ENCODE data around the gene BACE1-AS. TPM values are rescaled to one million over a fixed set of nuclear protein-coding genes. Genes with fewer than 3 reads are reported as not detected.

The BACE1-AS gene
- 8.4 and 8.8 TPM in 2 replicates for total RNA-seq (2022)
- percentile 70 among the genes with signal in this experiment for Bru-seq, nascent RNA
- BruChase-seq, experiment 1, labeled RNA remaining after a 6-hour chase = percentile 94 among the genes with signal in this experiment
- BruChase-seq, experiment 2, labeled RNA remaining after a 2-hour chase = percentile 89 among the genes with signal in this experiment
- long read RNA-seq = 0 reads

GRCh38 chr11:117290809-117291396, at the start of gene BACE1-AS:
Gene BACE1-AS (plus strand): TSS chr11:117291346.
- no peak for TF ChIP-seq CTCF (IDR thresholded peaks at IDR 0.05; ENCODE audit: unreplicated experiment)
- Mint-ChIP-seq H3K4me1 (ENCODE audit: low read depth, unreplicated experiment) (no peaks in the 10 kb centered on the region), H3K27me3 (ENCODE audit: unreplicated experiment) (no peaks in the 10 kb centered on the region), H3K9me3 (ENCODE audit: low read depth, unreplicated experiment) (no peaks in the 10 kb centered on the region), H3K4me3 (ENCODE audit: low read depth, unreplicated experiment) (no peak within 1 kb of the TSS), H3K27ac (ENCODE audit: unreplicated experiment) (no peak within 1 kb of the TSS), H3K36me3 (ENCODE audit: insufficient read depth, unreplicated experiment) (peaks cover 5% of the 10 kb centered on the region)
- intact Hi-C loops (cut with micrococcal nuclease; ENCODE audit: unreplicated experiment) = no loop called here
- BruUV-seq (replicated peaks) = no TSS peak
- CTCF ChIA-PET = no interaction called here
- no peak for DNase-seq

- BruUV-seq (replicated peaks) = no TSS peak
- no peak overlapping the region for H3K27ac Mint-ChIP-seq (ENCODE audit: unreplicated experiment)
- no peak for DNase-seq
- no peaks in the 10 kb centered on the region for H3K4me1 Mint-ChIP-seq (ENCODE audit: low read depth, unreplicated experiment)
- CTCF ChIA-PET = no interaction called here
- no peaks in the 10 kb centered on the region for H3K27me3 Mint-ChIP-seq (ENCODE audit: unreplicated experiment)
- H3K4me3 Mint-ChIP-seq (ENCODE audit: low read depth, unreplicated experiment) = no peak overlapping the region
- H3K36me3 Mint-ChIP-seq (ENCODE audit: insufficient read depth, unreplicated experiment) = peaks cover 8% of the 10 kb centered on the region
- no peak for TF ChIP-seq CTCF (IDR thresholded peaks at IDR 0.05; ENCODE audit: unreplicated experiment)
- H3K9me3 Mint-ChIP-seq (ENCODE audit: low read depth, unreplicated experiment) = no peaks in the 10 kb centered on the region
- intact Hi-C loops (cut with micrococcal nuclease; ENCODE audit: unreplicated experiment) = no loop called here
Observed at GRCh38 chr11:117248341-117248740, 42.8 kb upstream of the BACE1-AS start.

GRCh38 chr11:117249571-117249970, 41.6 kb upstream of the BACE1-AS start:
- Mint-ChIP-seq H3K9me3 (ENCODE audit: low read depth, unreplicated experiment) (no peaks in the 10 kb centered on the region), H3K27ac (ENCODE audit: unreplicated experiment) (no peak overlapping the region), H3K36me3 (ENCODE audit: insufficient read depth, unreplicated experiment) (peaks cover 4% of the 10 kb centered on the region), H3K27me3 (ENCODE audit: unreplicated experiment) (no peaks in the 10 kb centered on the region), H3K4me1 (ENCODE audit: low read depth, unreplicated experiment) (no peaks in the 10 kb centered on the region), H3K4me3 (ENCODE audit: low read depth, unreplicated experiment) (no peak overlapping the region)
- BruUV-seq (replicated peaks) = no TSS peak
- CTCF ChIA-PET = no interaction called here
- intact Hi-C loops (cut with micrococcal nuclease; ENCODE audit: unreplicated experiment) = no loop called here
- DNase-seq = no peak
- no peak for TF ChIP-seq CTCF (IDR thresholded peaks at IDR 0.05; ENCODE audit: unreplicated experiment)

GRCh38 chr11:117251506-117251905, 39.6 kb upstream of the BACE1-AS start:
- CTCF ChIA-PET = no interaction called here
- H3K4me1 Mint-ChIP-seq (ENCODE audit: low read depth, unreplicated experiment) = no peaks in the 10 kb centered on the region
- H3K9me3 Mint-ChIP-seq (ENCODE audit: low read depth, unreplicated experiment) = no peaks in the 10 kb centered on the region
- H3K27ac Mint-ChIP-seq (ENCODE audit: unreplicated experiment) = no peak overlapping the region
- no peaks in the 10 kb centered on the region for H3K27me3 Mint-ChIP-seq (ENCODE audit: unreplicated experiment)
- no TSS peak for BruUV-seq (replicated peaks)
- no peak for DNase-seq
- no peak for TF ChIP-seq CTCF (IDR thresholded peaks at IDR 0.05; ENCODE audit: unreplicated experiment)
- intact Hi-C loops (cut with micrococcal nuclease; ENCODE audit: unreplicated experiment) = no loop called here
- no peak overlapping the region for H3K4me3 Mint-ChIP-seq (ENCODE audit: low read depth, unreplicated experiment)
- H3K36me3 Mint-ChIP-seq (ENCODE audit: insufficient read depth, unreplicated experiment) = peaks cover 4% of the 10 kb centered on the region
